Measurements from ENCODE around the gene SUOX.
"Not testable (repeated sequence)": the region's sequence is repeated elsewhere in the genome, so short reads cannot be mapped to it uniquely, and the experiment has no call there.

The SUOX gene

GRCh38 chr12:55984861-55985260 is 12.2 kb upstream of the SUOX start:
- DNase-seq = no peak

- no peak for DNase-seq
Measured at GRCh38 chr12:55985341-55985740, 11.7 kb upstream of the SUOX start.

GRCh38 chr12:55985976-55986375 is 11.1 kb upstream of the SUOX start:
- DNase-seq = not testable (repeated sequence)

- no peak for DNase-seq
Measured at GRCh38 chr12:55991110-55991509, 6.0 kb upstream of the SUOX start.

GRCh38 chr12:55993230-55993853 is 3.7 kb upstream of the SUOX start:
- no peak for DNase-seq

- no peak for DNase-seq
Measured at GRCh38 chr12:55995366-55995765, 1.7 kb upstream of the SUOX start.

GRCh38 chr12:55996201-55996714 is 818 bp upstream of the SUOX start:
- DNase-seq = peak; percentile 84

- DNase-seq = no peak
Measured at GRCh38 chr12:55997535-55997859, 421 bp downstream of the SUOX start.

GRCh38 chr12:55999522-55999921 is 2.4 kb downstream of the SUOX start:
- peak; percentile 14 for DNase-seq

- DNase-seq = not testable (repeated sequence)
Measured at GRCh38 chr12:55999999-56000540, 3.0 kb downstream of the SUOX start.

GRCh38 chr12:56001487-56002100 is 4.5 kb downstream of the SUOX start:
- DNase-seq = no peak

- not testable (repeated sequence) for DNase-seq
Measured at GRCh38 chr12:56003376-56003775, 6.3 kb downstream of the SUOX start.

- DNase-seq = no peak
Measured at GRCh38 chr12:56004211-56004610, 7.1 kb downstream of the SUOX start.

GRCh38 chr12:56007564-56008559 is 10.8 kb downstream of the SUOX start:
- DNase-seq = peak; percentile 70

- no peak for DNase-seq
Measured at GRCh38 chr12:56010111-56010570, 13.1 kb downstream of the SUOX start.

GRCh38 chr12:56011509-56012090 is 14.5 kb downstream of the SUOX start:
- DNase-seq = no peak

GRCh38 chr12:56013482-56013881 is 16.4 kb downstream of the SUOX start:
- no peak for DNase-seq

GRCh38 chr12:56014205-56014604 is 17.1 kb downstream of the SUOX start:
- no peak for DNase-seq

- no peak for DNase-seq
Measured at GRCh38 chr12:56017181-56017580, 20.1 kb downstream of the SUOX start.

- no peak for DNase-seq
Measured at GRCh38 chr12:56018356-56018755, 21.3 kb downstream of the SUOX start.

- peak; percentile 25 for DNase-seq
Measured at GRCh38 chr12:56020423-56021184, 23.5 kb downstream of the SUOX start, which contains the start of gene IKZF4. IKZF4 (plus strand) TSS chr12:56021043; CDS start chr12:56021494, 451 bp downstream.
